GM21717 (cell line): Measurements from ENCODE around the gene LRR1.
A peak's percentile ranks its signal among the peaks of the same experiment; 100 is the strongest.
"Not testable (repeated sequence)": the region's sequence is repeated elsewhere in the genome, so short reads cannot be mapped to it uniquely, and the experiment has no call there.

Experiments
- ATAC-seq: cut with Tn5 transposase; IDR thresholded peaks from one replicate; pipeline ENCODE4 v1.9.1; 2021; ENCODE audit warnings: mild to moderate bottlenecking, moderate library complexity; ENCODE audit not compliant: unreplicated experiment

The LRR1 gene

GRCh38 chr14:49623941-49624839 is 25.4 kb downstream of the LRR1 start:
- ATAC-seq = no peak

GRCh38 chr14:49633640-49634546 is 35.2 kb downstream of the LRR1 start:
- ATAC-seq = peak; percentile 83

DNA sequence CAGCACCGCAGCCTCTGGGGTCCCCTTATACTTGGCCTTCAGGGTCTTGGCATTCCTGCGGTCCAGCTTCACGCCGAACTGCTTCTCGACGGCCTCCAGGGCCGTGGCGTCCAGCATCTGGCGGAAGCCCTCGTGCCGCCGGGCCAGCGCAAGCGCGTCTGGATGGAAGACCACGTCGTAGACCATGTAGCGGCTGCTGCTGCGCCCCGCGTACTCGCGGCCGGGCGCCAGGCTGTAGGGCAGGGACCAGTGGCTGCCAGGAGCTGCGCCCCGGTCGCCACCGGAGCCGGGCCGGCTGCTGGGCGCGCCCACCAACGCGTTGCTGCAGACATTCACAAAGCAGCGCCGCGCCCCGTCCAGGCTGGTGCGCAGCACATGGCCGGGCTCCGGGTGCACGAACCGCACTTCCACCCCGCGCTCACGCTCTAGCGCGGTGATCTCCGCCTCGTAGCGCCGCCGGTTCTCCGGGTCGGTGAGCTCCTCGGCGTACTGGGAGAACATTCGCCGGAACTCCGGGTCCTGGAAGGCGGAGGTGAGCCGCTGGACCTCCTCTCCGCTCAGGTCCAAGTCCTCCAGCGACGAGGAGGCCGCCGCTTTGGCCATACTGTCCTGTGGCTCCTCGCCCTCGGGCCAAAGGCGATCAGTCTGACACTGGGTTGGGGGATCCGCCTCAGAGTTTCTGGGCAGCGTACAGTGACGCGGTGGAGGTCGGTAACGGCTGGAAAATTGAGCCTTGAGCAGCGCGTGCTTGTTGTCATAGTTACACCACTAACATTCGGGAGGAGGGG is 36.0 kb downstream of the LRR1 start, which contains the start of gene DNAAF2:
Gene DNAAF2 (minus strand): TSS at position 698 of the 788 bp plus-strand sequence. CDS start 95 bp downstream, at position 603.
- peak; percentile 31 for ATAC-seq

- no peak for ATAC-seq
Observed at GRCh38 chr14:49636866-49637265, 38.1 kb downstream of the LRR1 start.

GRCh38 chr14:49637534-49638078 is 38.9 kb downstream of the LRR1 start:
- ATAC-seq = no peak

DNA sequence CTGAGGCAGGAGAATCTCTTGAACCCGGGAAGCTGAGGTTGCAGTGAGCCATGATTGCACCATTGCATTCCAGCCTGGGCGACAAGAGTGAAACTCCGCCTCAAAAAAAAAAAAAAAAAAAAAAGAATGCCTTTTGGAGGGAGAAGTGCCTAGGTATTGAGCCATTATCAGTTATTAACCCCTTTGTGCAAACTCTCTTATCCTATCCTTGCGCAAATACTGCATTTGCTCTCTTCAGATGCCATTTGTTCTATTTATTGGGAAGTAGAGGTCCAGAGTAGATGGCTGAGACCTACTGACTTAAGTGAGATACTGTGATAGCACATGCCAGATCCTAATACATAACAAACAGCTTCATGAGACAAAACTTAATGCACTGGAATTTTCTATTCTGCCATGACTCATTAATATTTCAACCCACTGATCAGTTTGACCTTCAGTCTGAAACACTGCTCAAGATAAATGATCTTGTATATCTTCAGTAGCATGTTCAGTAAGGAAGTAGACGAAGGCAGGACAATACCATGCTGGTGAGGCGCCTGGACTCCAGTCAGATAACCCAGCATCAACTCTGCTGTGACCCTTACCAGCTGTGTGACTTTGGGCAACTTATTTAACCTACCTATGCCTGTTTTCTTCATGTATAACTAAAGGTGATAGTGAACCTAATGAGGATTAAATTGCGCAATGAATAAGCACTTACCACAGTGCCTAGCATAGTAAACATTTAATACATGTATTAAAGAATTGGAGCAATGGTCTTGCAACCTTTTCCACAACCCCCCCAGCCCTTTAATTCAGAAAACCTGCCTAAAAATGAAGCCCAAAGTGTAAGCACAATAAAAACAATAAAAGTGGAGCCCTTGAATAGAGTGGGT is 42.0 kb downstream of the LRR1 start:
- ATAC-seq = no peak

GRCh38 chr14:49641697-49642129 is 43.0 kb downstream of the LRR1 start:
- no peak for ATAC-seq

DNA sequence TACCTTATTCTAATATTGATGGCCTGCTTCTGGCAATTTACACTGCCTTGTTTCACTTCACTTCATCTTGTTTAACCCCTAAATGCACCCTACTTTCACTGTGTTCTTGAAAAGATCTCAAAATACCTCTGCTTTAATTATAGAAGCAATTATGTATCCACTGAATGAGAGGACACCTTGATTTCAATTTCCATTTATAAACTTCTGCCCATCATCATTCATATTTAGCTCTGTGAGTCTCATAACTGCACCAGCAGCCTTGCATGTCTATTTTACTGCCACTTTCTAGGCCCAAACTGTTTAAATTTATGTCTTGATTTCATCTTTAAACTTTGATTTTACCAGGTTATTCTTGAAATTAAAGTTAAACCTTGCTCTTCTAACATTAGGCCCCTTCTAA is 43.4 kb downstream of the LRR1 start:
- no peak for ATAC-seq

- ATAC-seq = no peak
Observed at GRCh38 chr14:49653508-49653907, 54.8 kb downstream of the LRR1 start.

DNA sequence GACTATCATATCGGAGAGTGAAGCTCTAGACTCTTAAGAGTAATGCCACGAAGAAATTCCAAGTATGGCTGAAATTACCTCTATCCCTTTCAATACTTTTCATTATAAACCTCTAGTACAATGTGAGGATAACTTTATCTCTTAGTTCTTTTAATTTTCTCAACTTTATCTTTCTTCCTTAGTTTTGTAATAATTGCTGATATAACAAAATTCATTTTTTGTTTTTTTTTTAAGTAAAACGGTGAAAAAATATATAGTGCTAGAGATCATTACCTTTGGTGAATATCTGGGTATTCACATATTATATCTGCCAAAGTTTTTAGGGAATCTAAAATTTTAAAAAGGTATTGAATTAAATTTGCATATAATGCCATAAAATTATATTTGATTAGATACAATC is 55.8 kb downstream of the LRR1 start:
- no peak for ATAC-seq

GRCh38 chr14:49657500-49657899 is 58.8 kb downstream of the LRR1 start:
- ATAC-seq = not testable (repeated sequence)

- ATAC-seq = no peak
Observed at GRCh38 chr14:49659526-49660455, 61.1 kb downstream of the LRR1 start.
